NCI-H524 (cell line): ENCODE measurements around the gene STK39.

ENCODE experiments used
- DNase-seq, 2 experiments: peaks; one replicate each; lab custom pipeline; 2025; lab: John Stamatoyannopoulos, UW

Gene STK39

DNA sequence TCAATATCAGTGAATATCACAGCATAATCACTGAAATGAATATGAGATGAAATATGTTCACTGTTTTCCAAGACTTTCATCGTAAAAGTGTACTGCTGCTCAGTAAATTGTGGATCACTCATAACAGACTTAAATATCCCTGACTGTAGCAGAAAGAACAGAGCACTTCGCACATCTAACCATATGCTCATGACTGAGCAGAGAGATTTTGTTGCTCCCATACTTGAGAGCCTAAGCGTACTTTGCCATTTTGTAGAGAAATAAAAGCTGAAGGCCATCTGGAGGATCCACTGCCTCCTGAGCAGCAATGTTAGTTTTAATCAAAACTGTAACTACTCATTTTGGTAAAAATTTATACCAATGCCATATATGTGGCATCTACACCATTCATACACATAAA, 243.5 kb downstream of the STK39 start:
- peak; percentile 20 to 85 for DNase-seq

DNA sequence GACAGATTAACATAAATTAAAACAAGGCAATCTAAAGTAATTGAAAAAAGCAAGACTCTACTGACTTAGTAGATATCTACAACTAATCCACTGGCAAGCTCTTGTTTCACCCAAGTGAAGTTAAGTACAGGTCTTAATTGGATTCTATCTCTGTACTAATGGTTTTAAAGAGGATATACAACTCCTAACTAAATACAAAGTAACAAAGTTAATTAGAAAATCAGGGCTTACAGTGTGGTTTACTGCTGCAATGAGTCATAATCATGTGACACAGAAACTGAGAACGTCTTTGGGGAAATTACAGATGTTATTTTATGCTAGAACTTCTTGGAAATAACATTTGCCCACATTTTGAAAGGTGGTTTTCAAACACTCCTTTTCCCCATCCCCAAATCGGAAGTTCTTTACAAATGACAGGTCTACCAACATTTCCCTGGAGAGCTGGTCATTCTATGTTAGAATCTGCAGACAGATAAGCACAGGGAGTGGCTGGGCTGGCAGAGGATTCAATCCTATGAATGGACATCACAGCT, 245.3 kb downstream of the STK39 start:
- DNase-seq = peak; percentile 52 to 94

- DNase-seq = no peak
Measured at GRCh38 chr2:167992278-167992677, 255.1 kb downstream of the STK39 start.

DNA sequence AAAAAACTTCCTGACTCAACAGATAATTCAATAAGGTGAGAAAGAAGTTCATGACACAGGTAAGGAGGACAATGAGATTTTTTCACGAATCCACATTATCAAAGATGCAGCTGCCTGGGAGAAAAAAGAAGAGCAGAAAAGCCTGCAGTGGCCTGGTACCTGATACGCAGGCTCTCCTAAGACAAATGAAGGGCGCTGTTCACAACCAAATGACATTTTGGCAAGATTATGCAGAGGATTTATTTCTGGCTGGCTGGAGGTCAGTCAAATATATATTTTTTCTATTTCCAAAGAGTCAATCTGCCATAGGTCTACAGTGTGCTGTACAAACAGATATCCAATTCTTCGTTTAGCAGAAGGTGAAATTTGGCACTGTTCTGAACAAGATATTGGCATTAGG, 257.3 kb downstream of the STK39 start:
- DNase-seq = no peak

DNA sequence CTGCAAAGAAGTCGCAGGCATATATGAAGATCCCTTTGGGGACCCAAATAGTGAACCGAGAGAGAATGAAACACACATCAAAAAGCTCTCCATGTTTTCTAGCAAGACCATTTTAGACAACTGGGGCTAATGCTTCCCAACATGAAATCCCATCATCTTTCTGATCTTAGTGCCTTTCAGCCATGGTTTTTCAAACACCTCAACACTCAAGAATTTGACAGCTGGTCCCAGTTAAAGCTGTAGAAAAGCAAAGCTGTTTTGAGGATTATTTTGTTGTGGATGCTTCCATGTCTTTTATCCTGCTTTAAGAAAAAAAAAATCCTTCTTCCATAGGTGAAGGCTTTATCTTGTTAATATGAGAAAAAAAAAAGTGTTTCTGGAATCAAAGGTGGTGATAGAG, 259.1 kb downstream of the STK39 start:
- DNase-seq = peak; percentile 38 to 74

DNA sequence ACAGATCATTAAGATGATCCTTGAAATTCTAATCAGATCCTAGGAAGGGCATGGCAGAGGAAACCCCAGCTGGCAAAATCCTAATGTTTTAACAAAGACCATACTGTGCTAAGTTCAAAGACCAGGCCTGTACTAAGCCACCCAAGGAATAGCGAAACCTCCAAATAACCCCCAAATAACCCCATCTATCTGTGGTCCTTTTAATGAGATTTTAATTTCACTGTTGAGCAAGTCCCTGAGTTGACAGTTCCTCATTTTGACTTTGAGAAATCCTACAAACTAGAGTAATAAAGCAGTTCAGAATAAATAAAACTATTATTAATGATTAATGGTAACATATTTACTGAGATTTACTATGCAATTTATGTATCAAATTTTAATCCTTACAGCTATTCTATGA, 259.8 kb downstream of the STK39 start:
- peak in 1 of 2 experiments; percentile 71 for DNase-seq

DNA sequence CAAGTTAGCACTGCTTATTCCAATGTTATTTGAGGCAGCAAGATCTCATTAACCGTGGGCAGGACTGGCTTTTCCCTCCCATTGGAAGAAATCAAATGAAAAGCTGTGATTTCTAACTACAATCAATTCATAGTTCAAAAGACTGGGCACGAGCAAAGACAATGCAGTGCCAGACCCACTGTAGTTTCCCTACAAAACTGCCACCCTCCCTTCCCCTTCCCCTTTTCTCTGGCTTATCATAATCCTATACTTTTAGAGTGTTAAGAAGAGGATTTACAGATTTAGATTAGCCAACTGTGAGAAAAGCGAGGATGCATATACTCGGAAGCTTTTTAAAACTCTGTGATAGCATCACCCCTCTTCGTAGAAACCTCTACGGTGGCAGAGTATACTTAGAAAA, 260.4 kb downstream of the STK39 start:
- DNase-seq = peak; percentile 70 to 78

- DNase-seq = no peak
Measured at GRCh38 chr2:167986223-167986622, 261.2 kb downstream of the STK39 start.

- DNase-seq = no peak
Measured at GRCh38 chr2:167981945-167982344, 265.4 kb downstream of the STK39 start.

GRCh38 chr2:167980439-167980838, 267.0 kb downstream of the STK39 start:
- DNase-seq = peak in 1 of 2 experiments; percentile 8

GRCh38 chr2:167972746-167973145, 274.6 kb downstream of the STK39 start:
- no peak for DNase-seq

DNA sequence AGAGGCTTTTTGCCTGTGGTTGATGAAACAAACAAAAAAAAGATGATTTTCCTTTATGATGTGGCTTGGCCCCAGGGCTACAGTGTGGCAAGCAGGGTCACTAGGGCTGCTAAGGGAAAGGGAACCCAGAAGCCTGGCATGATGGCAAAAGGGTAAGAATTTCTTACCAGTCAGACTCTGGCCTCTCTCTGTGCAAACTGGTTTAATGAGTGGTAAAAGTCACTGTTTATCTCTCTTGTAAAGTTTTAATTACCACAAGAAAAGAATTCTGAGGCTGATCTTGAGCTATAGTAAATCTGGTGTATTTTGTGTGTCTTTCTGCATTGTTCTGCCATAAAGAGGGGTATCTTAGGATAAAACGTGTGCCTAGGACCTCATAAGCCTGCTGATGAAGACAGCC, 275.4 kb downstream of the STK39 start:
- no peak for DNase-seq

DNA sequence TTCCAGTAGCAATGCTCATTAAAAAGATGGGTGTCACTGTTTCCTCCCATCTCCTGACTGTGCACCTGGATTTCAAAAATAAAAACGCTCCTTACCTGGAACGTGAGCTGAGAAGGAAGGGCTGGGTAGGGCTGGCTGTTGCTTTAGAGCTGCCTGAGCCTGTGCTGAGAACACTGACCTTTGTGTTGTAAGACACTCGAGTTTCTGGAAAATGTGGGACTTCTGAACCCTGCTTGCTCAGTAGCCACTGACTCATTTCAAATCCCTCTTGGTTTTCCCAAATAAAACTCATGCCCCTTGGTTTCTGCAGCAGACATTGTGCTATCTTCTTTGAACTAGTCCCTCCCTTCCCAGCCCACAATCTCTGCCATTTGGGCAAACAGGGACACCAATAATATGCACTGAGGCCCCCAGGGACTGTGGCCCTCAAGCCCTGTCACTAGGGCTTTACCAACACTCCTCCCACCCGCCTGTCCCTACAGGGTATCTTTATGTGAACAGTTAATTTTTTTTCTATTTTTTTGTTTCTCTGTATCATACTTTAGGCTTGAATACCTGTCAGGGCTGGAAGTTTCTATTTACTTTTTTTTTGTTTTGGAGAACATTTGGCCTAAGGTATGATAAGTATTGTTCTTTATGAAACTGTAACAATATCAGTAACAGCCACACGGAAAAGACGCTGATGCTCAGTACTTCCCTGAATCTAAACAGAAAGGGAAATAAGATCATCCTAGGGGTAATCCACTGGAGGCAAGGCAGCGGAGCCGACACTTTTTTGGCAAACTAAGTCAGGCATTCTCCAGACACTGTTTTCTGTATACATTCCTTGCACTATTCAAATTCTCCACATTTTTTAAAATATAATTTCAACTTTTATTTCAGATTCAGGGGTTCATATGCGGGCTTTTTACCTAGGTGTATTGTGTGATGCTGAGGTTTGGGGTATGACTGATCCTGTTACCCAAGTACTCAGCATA, 280.2 kb downstream of the STK39 start:
- DNase-seq = no peak

- DNase-seq = no peak
Measured at GRCh38 chr2:167965907-167966761, 281.3 kb downstream of the STK39 start.

DNA sequence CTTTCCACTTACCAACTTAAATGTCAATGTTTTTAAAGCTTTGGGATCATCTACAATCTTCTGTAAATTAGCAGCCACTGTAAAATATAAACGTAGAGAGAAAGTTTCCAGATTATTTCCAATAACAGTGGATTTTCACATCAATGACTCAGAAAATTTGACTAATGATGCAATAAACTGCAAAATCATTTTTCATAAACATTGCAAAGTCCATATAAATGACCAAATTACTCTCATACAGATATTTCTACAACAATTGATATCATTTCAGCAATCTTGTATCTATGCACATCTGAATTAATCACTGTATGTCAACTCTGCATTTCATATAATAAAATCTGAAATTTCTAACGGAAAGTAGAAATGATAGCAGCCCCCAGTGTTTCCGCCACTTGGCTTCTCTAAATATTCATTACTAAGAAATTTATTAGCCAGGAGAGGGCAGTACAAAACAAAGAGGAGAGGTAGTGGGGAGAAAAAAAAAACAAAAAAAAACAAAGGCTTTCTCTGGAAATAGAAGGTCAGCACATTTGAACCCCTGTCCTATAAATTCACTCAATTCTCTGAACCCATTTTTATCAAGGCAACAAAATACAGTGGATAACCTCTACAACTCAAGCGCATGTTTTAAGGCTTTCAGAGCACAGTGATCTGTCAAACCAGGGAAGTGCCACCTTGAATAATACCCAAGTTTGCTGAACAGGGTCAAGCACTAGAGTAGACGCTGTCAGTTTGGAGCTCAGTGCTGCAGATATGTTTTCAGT, 282.6 kb downstream of the STK39 start:
- peak in 1 of 2 experiments; percentile 16 for DNase-seq

DNA sequence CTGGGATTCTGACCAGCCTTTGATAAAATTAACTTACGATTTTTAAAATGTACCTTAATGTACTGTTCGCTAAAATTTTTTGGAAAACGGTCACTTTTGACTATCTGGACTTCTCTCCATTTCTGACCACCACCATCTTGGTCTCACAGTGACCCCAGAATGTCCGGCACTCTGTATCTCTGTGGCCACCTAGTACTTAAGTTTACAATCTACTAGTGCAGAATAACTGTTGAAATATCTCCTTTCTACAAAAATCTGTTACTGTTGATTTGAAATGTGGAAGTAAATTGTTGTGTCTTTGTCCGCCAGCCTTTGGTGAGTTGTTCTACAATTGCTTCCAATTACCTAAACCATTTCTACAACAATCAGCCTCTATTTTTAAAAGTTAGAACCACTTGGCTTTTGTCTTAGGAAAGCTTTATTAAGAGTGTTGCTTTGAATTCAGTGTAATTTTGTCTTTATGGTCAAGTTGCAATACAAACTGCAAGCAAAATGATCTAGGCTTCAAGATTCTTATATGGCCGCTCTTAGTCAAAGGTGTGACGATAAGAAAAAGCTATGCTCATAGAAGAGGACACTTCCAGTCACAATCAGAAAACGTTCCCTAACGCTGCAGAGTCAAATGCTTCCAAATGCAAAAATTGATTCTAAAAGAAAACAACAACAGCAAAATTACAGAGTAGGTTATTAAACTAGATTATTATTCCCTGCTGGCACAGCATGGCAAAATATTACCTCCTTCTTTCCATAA, 283.3 kb downstream of the STK39 start:
- no peak for DNase-seq

- DNase-seq = no peak
Measured at GRCh38 chr2:167962436-167963226, 284.8 kb downstream of the STK39 start.

- no peak for DNase-seq
Measured at GRCh38 chr2:167961536-167962048, 285.8 kb downstream of the STK39 start.

GRCh38 chr2:167960089-167960747, 287.2 kb downstream of the STK39 start:
- DNase-seq = no peak
